Right lobe of liver (tissue), 6 donors: ENCODE results near the gene BAZ1B. TPM values are rescaled to one million over a fixed set of nuclear protein-coding genes. Genes with fewer than 3 reads are reported as not detected.
"Not testable (repeated sequence)": the region's sequence is repeated elsewhere in the genome, so short reads cannot be mapped to it uniquely, and the experiment has no call there.

Experiments used
- ATAC-seq, 4 donors: fragments of 200-7000 bp; cut with Tn5 transposase; one replicate each; pipeline ENCODE4 v1.9.1; 2020; ENCODE audit warnings: mild to moderate bottlenecking in 4 of 4, moderate library complexity in 4 of 4
- DNase-seq, 3 donors: peaks; one replicate each; pipeline ENCODE4 v3.0.0-alpha.2; 2020
- H3K27ac ChIP-seq, 3 donors: fragments of 200-600 bp; one replicate each; pipeline ENCODE4 v1.8.0; 2022
- H3K27me3 ChIP-seq, 2 donors: fragments of 200-600 bp; one replicate each; pipeline ENCODE4 v1.8.0; 2022
- H3K36me3 ChIP-seq, 4 donors: fragments of 200-600 bp; sonication (generic) in 1 of 4; one replicate each; pipeline versions ENCODE4 v1.5.1 to v1.8.0; 2017 to 2022; ENCODE audit warnings: control low read depth in 1 of 4
- H3K4me1 ChIP-seq, 4 donors: fragments of 200-600 bp; sonication (generic) in 1 of 4; one replicate each; pipeline versions ENCODE4 v1.5.1 to v1.8.0; 2017 to 2022; ENCODE audit warnings: control low read depth in 1 of 4
- H3K4me3 ChIP-seq, 3 donors: fragments of 200-600 bp; one replicate each; pipeline ENCODE4 v1.8.0; 2022
- H3K9me3 ChIP-seq, 4 donors: fragments of 200-600 bp; sonication (generic) in 1 of 4; one replicate each; pipeline versions ENCODE4 v1.5.1 to v1.8.0; 2017 to 2022; ENCODE audit warnings: control low read depth in 1 of 4
- CTCF ChIP-seq, 4 donors: fragments of 200-600 bp in 3 of 4; fragments of 450-650 bp in 1 of 4; IDR thresholded peaks; one replicate each; pipeline versions ENCODE4 v1.5.1 to v1.8.0; 2016 to 2022; ENCODE audit warnings: antibody characterized with exemption in 4 of 4, mild to moderate bottlenecking in 2 of 4
- POLR2A ChIP-seq: fragments of 450-650 bp; IDR thresholded peaks from one replicate; pipeline ENCODE4 v1.6.1; 2017; ENCODE audit warnings: antibody characterized with exemption, mild to moderate bottlenecking
- WGBS: methylation state at CpG from one replicate; pipeline ENCODE4 v1.1.6; 2018; ENCODE audit warnings: low coverage, low lambda C conversion rate; ENCODE audit not compliant: insufficient coverage; ENCODE audit errors: missing lambda C conversion rate; 5-methylcytosine and 5-hydroxymethylcytosine counted together
- intact Hi-C, 2 donors: fragments of 100-400 bp; cut with DNase I; formaldehyde crosslinking; loops; one replicate each; pipeline versions ENCODE4 v1.11.2 to v1.14.1; 2022
- total RNA-seq, 6 experiments: library from RNA; depleted of rRNA in 2 of 6; stranded (reverse); fragments of >200 nt in 2 of 6; fragmentation: NEBNext Ultra II Directional in 3 of 6; extraction: Animal tissue kit (Norgen Biotek cat#: 25700) in 3 of 6; gene quantifications; one replicate each; pipeline versions ENCODE4 v1.1.0 to v1.2.4, GENCODE V29; 2016 to 2023
- donor health status: DM: no; HTN: yes; CAD: no.
- donor health status: DM: no; HTN: no; CAD: no.
- donor health status: DM: no; HTN: no; CAD: no.
- donor health status: DM: no; HTN: yes; CAD: no.
- donor health status: DM: no; HTN: yes; CAD: no.

Gene BAZ1B
- total RNA-seq, 6 experiments from 2014 or later: 19.3 to 26.2 (median 25.0) TPM

GRCh38 chr7:73489976-73490375 lies 32.1 kb downstream of the BAZ1B start:
- no peak overlapping the region for H3K4me3 ChIP-seq
- H3K27me3 ChIP-seq: no peaks in the 10 kb centered on the region
- H3K36me3 ChIP-seq: peaks cover 9 to 91% (median 40%) of the 10 kb centered on the region in 4 donors
- no peaks in the 10 kb centered on the region for H3K4me1 ChIP-seq
- ATAC-seq (no peak), DNase-seq (no peak)
- TF ChIP-seq POLR2A (no peak), CTCF (IDR thresholded peaks at IDR 0.05) (no peak)
- H3K27ac ChIP-seq: no peak overlapping the region
- intact Hi-C loops: no loop called here
- H3K9me3 ChIP-seq: no peaks in the 10 kb centered on the region

GRCh38 chr7:73487486-73487885 lies 34.6 kb downstream of the BAZ1B start:
- no peaks in the 10 kb centered on the region for H3K4me1 ChIP-seq
- TF ChIP-seq POLR2A (no peak), CTCF (IDR thresholded peaks at IDR 0.05) (no peak)
- ATAC-seq: no peak
- WGBS: 100% methylated on average over 1 of the region's 1 CpG
- intact Hi-C loops: no loop called here
- no peaks in the 10 kb centered on the region for H3K27me3 ChIP-seq
- H3K9me3 ChIP-seq: no peaks in the 10 kb centered on the region
- no peak overlapping the region for H3K27ac ChIP-seq
- peaks cover 9 to 76% (median 30%) of the 10 kb centered on the region in 4 donors for H3K36me3 ChIP-seq
- DNase-seq: no peak
- H3K4me3 ChIP-seq: no peak overlapping the region

DNA sequence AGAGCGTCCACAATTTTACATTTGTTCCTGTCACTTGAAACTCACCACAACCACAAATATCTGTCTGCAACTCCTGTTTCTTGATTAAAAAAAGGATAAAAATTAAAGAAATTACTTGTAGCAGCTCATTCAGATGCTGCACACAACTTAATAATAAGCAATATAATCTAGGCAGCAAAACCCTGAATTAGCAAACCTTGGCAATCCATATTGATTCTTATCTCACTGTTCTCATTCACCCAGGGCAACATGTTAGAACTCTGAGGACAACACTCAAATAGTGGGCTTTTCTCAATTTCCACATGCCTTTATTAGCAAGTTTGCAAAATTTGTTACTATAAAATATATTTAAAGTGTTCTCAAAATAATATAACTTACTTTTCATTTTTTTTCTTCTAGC lies 38.9 kb downstream of the BAZ1B start:
- no peaks in the 10 kb centered on the region for H3K9me3 ChIP-seq
- no peak overlapping the region for H3K27ac ChIP-seq
- H3K36me3 ChIP-seq: peaks cover 0 to 56% (median 15%) of the 10 kb centered on the region in 4 donors
- TF ChIP-seq POLR2A (no peak), CTCF (IDR thresholded peaks at IDR 0.05) (no peak)
- ATAC-seq: no peak
- H3K27me3 ChIP-seq: no peaks in the 10 kb centered on the region
- WGBS: 100% methylated on average over 1 of the region's 1 CpG
- no peak overlapping the region for H3K4me3 ChIP-seq
- intact Hi-C loops: no loop called here
- no peaks in the 10 kb centered on the region for H3K4me1 ChIP-seq
- DNase-seq: no peak

- H3K36me3 ChIP-seq: peaks cover 0 to 56% (median 17%) of the 10 kb centered on the region in 4 donors
- DNase-seq: no peak
- intact Hi-C loops: no loop called here
Observed at GRCh38 chr7:73482746-73483145, 39.3 kb downstream of the BAZ1B start.

GRCh38 chr7:73481521-73481920 lies 40.6 kb downstream of the BAZ1B start:
- H3K4me3 ChIP-seq, H3K4me1 ChIP-seq, intact Hi-C loops, DNase-seq, H3K9me3 ChIP-seq, H3K27ac ChIP-seq, ATAC-seq, H3K27me3 ChIP-seq: not testable (repeated sequence)
- WGBS: 97% methylated on average over 10 of the region's 12 CpGs
- H3K36me3 ChIP-seq: peaks cover 0 to 56% (median 18%) of the 10 kb centered on the region in 4 donors

More at GRCh38 chr7:73482746-73483145, 39.3 kb downstream of the BAZ1B start:
- Histone ChIP-seq H3K27ac (no peak overlapping the region), H3K4me3 (no peak overlapping the region), H3K9me3 (no peaks in the 10 kb centered on the region), H3K27me3 (no peaks in the 10 kb centered on the region), H3K4me1 (no peaks in the 10 kb centered on the region)
- WGBS: 89% methylated on average over 5 of the region's 5 CpGs
- no peak for TF ChIP-seq POLR2A
- no peak for TF ChIP-seq CTCF (IDR thresholded peaks at IDR 0.05)
- ATAC-seq: no peak
